ENCODE results near the gene CHRDL2.
"Not testable (repeated sequence)": the region's sequence is repeated elsewhere in the genome, so short reads cannot be mapped to it uniquely, and the experiment has no call there.

The CHRDL2 gene

DNA sequence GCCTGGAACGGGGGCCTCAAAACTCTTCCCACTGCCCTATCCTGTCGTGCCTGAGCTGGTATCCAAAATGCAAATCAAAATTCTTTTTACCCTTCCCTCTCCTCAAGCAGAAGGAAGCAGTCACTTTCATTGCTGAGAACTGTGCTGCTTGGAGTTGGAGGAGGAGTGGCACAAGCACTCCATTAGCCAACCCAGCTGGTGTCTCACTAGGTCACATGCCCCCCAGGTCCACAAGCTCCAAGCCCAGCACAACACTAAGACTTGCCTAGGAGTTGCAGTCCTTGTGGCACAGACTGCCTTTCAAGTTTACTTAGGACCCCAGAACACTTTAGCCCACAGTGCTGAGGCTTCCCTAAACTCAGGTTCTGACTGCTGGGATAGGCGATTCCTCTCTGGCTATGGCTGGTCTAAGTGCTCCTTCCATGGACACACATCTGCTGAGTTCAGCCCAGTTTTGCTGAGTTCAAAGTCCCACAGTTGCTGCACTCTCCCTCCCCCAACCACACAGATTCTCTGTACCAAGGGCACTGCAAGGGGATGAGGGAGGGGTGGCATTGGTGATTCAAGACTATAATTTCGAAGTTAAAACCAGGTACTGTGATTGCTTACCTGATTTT is 68.6 kb downstream of the CHRDL2 start:
- no peak for DNase-seq
- TF ChIP-seq CTCF (IDR thresholded peaks at IDR 0.05; ENCODE audit: low read depth, low read length), result no peak
- Histone ChIP-seq H3K27ac (no peak overlapping the region), H3K27me3 (ENCODE audit: insufficient read depth, low read depth, severe bottlenecking) (no peaks in the 10 kb centered on the region), H3K4me3 (ENCODE audit: low read depth, low read length) (no peak overlapping the region), H3K9me3 (ENCODE audit: severe bottlenecking) (no peaks in the 10 kb centered on the region), H3K36me3 (no peaks in the 10 kb centered on the region)

- H3K27ac ChIP-seq; H3K9me3 ChIP-seq (ENCODE audit: severe bottlenecking); DNase-seq; H3K27me3 ChIP-seq (ENCODE audit: insufficient read depth, low read depth, severe bottlenecking); H3K36me3 ChIP-seq; H3K4me3 ChIP-seq (ENCODE audit: low read depth, low read length): not testable (repeated sequence)
Measured at GRCh38 chr11:74659124-74659523, 72.1 kb downstream of the CHRDL2 start.

- Histone ChIP-seq H3K36me3 (peaks cover 8% of the 10 kb centered on the region), H3K27ac (no peak overlapping the region), H3K27me3 (ENCODE audit: insufficient read depth, low read depth, severe bottlenecking) (no peaks in the 10 kb centered on the region), H3K9me3 (ENCODE audit: severe bottlenecking) (no peaks in the 10 kb centered on the region), H3K4me3 (ENCODE audit: low read depth, low read length) (no peak overlapping the region)
- no peak for DNase-seq
- no peak for TF ChIP-seq CTCF (IDR thresholded peaks at IDR 0.05; ENCODE audit: low read depth, low read length)
Measured at GRCh38 chr11:74654976-74655375, 76.2 kb downstream of the CHRDL2 start.

DNA sequence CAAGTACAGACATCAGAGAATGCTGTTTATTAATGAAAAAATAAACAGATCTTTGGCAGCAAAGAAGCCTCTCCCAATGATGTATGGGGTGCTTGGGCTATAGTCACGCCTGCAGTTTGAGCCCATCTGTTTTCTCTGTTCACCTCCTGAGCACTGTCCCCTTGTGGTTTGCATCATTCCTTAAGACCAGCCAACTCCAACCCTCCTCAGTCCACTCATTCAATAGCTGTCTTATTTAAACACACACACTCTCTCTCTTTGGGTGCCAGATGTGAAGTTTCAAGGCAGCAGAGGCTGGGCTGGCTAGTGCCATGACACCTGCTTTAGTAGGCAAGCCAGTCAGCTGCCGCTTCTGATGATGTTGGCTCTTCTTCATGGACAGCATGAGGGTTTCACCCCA is 80.7 kb downstream of the CHRDL2 start:
- no peak for DNase-seq
- H3K27me3 ChIP-seq (ENCODE audit: insufficient read depth, low read depth, severe bottlenecking), result no peaks in the 10 kb centered on the region
- H3K27ac ChIP-seq, result no peak overlapping the region
- TF ChIP-seq CTCF (IDR thresholded peaks at IDR 0.05; ENCODE audit: low read depth, low read length), result no peak
- peaks cover 8% of the 10 kb centered on the region for H3K36me3 ChIP-seq
- no peak overlapping the region for H3K4me3 ChIP-seq (ENCODE audit: low read depth, low read length)
- H3K9me3 ChIP-seq (ENCODE audit: severe bottlenecking), result no peaks in the 10 kb centered on the region

DNA sequence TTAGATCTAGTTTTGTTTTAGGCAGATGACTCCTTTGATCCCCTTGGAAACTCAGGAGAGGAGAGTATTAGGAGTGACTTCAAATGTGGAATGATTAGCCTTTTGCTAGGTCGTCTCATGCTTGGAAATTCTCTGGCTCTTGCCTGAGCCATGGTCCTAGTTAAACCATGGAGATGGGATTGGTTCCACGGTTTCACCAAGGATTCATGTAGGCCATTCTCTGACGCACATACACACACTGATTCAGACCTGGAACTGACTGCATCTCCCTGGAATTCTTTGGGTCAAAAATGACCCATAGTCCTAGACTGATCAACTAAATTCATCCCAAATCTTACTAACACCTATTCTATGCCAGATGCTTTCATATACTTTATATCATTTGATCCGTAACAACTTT is 82.3 kb downstream of the CHRDL2 start:
- Histone ChIP-seq H3K36me3 (peaks cover 8% of the 10 kb centered on the region), H3K9me3 (ENCODE audit: severe bottlenecking) (no peaks in the 10 kb centered on the region), H3K4me3 (ENCODE audit: low read depth, low read length) (no peak overlapping the region), H3K27ac (no peak overlapping the region), H3K27me3 (ENCODE audit: insufficient read depth, low read depth, severe bottlenecking) (no peaks in the 10 kb centered on the region)
- no peak for DNase-seq
- no peak for TF ChIP-seq CTCF (IDR thresholded peaks at IDR 0.05; ENCODE audit: low read depth, low read length)

DNA sequence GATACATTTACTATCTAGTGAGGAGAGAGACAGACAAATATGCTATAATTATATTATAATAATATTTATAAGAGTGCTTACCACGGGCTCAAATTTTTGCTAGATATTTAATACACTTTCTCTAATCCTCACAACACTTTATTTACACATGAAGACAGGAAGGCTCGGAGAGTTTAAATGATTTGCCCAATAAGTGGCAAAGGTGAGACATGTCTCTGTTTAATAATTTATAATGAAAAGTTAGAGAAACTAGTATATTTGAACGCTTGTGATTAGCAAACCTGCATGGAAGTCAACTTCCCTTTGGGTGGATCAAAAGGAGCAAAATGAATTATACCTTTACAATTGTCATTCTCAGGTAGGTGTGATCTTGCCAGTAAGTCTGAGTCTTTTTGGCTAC is 83.4 kb downstream of the CHRDL2 start:
- Histone ChIP-seq H3K27me3 (ENCODE audit: insufficient read depth, low read depth, severe bottlenecking) (no peaks in the 10 kb centered on the region), H3K27ac (no peak overlapping the region), H3K4me3 (ENCODE audit: low read depth, low read length) (no peak overlapping the region), H3K36me3 (peaks cover 7% of the 10 kb centered on the region), H3K9me3 (ENCODE audit: severe bottlenecking) (no peaks in the 10 kb centered on the region)
- TF ChIP-seq CTCF (IDR thresholded peaks at IDR 0.05; ENCODE audit: low read depth, low read length), result no peak
- DNase-seq, result no peak
